Kidney tubule cell (primary cell): ENCODE data around the gene CCDC32.

ENCODE experiments used
- DNase-seq: peaks from one replicate; pipeline ENCODE4 v3.0.0-alpha.2; 2018; ENCODE audit warnings: low spot score

Gene CCDC32

GRCh38 chr15:40565333-40566238, 744 bp upstream of the CCDC32 start:
- no peak for DNase-seq

- no peak for DNase-seq
These were observed 1.4 kb downstream of the CCDC32 start for GRCh38 chr15:40563426-40563825.

- DNase-seq = no peak
These were observed 2.2 kb downstream of the CCDC32 start for GRCh38 chr15:40562691-40563090.

GRCh38 chr15:40558952-40559742, 5.7 kb downstream of the CCDC32 start:
- no peak for DNase-seq

GRCh38 chr15:40555876-40556275, 9.0 kb downstream of the CCDC32 start:
- no peak for DNase-seq

DNA sequence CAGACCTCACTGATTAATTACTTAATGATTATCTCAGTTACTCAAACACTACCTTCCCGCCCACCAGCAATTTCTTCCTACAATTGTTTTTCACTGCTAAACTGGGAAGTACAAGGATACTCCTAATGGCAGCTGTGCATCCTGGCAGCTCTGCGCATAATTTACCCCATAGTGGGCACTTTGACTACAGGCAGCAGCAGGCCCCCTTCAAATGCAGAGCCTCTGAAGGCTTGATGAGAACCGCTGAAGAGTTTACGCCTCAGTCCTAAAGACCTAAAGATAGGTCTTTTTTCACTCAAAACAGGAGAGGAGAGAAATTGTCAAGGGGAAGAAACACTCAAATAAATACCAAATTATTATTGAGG, 10.7 kb downstream of the CCDC32 start:
- no peak for DNase-seq

- no peak for DNase-seq
These were observed 14.4 kb downstream of the CCDC32 start for GRCh38 chr15:40550341-40551037.

- no peak for DNase-seq
These were observed 14.9 kb downstream of the CCDC32 start for GRCh38 chr15:40549894-40550293.

- no peak for DNase-seq
These were observed 16.2 kb downstream of the CCDC32 start for GRCh38 chr15:40548610-40549009.

DNA sequence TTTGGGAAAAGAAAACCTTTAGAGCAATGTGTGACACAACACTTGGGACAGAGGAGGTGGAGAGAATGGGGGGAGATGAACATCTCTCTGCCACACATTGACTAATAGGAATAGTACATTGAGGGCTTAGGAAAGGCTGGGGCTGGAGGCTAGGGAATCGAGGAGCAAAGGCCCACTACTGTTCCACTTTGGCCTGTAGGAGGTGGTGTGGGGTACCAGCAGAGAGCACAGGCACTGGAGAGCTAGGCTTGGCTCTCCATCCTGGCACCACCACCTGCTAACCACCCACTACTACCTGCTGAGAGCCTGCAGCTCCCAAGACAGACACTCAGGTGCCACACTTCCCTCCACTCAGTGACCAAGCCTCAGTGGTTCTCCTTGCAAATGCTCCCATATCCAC, 19.4 kb downstream of the CCDC32 start:
- DNase-seq = no peak

DNA sequence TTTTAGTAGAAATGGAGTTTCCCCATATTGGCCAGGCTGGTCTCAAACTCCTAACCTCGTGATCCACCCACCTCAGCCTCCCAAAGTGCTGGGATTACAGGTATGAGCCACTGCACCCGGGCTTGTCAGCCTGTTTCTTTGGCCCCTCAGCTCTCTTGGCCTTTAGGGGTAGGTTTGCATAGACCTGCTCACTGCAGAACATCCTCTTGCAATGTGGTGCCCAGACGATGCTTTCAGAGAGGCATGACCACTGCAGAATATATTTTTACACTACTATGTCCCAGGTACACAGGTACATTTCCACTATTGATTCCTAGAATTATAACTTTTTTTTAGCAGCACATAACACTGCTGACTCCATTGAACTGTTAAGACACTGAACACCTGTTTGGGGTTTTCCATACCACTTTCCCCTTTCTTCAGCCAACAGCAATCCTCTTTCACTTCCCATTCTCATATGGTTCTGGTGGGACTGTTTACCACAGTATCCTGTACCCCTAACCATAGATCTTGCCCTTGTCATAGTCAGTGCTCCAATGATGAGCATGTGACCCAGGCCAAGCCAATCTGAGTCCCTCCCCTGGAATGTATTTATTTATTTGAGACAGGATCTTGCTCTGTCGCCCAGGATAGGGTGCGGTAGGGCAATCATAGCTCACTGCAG, 21.1 kb downstream of the CCDC32 start:
- no peak for DNase-seq

GRCh38 chr15:40543082-40543481, 21.8 kb downstream of the CCDC32 start:
- DNase-seq = no peak

GRCh38 chr15:40538976-40539375, 25.9 kb downstream of the CCDC32 start:
- DNase-seq = no peak

DNA sequence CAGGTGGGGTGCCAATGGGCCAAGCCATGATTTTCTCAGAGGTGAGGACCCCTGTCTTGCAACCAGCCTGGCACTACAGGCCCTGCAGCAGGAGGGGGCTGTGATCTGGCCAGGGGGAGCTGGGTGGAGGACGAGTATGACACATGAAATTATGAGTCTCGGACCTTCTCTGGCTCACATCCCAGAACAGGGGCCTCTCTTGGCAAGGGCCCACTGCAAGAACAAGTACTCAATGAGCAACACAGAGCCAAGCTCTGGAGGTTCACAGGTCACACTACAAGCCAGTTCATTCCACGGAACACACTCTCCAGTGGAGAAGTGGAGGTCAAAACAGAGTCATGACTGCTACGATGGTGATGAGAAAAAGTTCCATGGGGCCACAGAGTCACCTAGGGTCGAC, 28.3 kb downstream of the CCDC32 start:
- no peak for DNase-seq

- no peak for DNase-seq
These were observed 30.5 kb downstream of the CCDC32 start for GRCh38 chr15:40534371-40534770.

GRCh38 chr15:40533763-40534364, 31.0 kb downstream of the CCDC32 start:
- DNase-seq = no peak

DNA sequence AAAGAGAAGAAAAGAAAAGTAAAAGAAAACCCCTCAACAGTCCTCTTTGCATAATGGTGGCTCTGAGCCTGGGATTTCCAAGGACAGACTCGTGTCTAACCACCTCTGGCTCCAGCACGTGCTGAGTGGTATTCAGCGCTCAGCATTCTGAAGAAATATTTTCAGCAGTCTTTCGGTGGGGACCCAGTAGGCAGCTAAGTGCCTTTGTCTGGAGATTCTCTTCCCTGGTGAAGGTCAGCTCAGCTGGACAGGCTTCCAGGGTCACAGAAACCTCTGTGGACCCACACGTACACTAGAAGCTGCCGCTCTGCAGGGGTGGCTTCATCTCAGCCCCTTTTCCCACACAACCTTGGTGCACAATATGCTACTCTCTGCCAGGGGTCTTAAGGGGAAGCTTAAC, 36.0 kb downstream of the CCDC32 start:
- DNase-seq = no peak

- DNase-seq = no peak
These were observed 39.0 kb downstream of the CCDC32 start for GRCh38 chr15:40525855-40526254.

DNA sequence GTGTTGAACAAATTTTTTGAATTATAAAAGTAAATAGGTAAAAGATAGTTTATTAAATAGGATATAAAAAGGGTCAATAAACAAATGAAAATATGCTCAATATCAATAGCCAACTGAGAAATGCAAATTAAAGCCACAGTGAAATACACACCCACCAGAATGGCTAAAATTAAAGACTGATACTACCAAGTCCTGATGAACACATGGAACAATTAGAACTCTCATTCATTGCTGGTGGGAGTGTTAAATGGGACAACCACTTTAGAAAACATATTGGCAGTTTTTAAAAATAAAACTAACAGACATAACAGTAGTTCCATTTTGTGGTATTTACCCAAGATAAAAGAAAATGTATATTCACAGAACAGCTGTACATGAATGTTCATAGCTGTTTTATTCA, 41.2 kb downstream of the CCDC32 start:
- no peak for DNase-seq

GRCh38 chr15:40516322-40516721, 48.5 kb downstream of the CCDC32 start:
- DNase-seq = no peak

DNA sequence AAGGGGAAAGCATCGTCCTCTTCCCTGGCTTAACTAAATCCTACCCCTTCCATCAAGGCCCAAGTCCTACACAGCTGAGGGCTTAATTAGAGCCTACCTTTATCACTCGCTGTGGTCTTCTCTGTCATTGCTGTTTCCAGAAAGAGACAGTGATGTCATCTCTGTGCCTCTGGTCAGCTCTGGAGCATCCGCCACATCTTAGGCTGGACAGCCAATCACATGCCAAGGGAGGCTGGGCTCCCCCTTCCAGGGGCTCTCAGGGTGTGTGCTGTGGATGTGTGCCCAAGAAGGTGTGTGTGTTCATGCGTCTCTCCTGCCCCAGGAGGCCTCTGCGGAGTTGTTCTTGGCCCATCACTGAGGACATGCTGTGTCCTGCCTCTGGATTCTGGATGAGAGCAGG, 51.2 kb downstream of the CCDC32 start:
- DNase-seq = no peak

DNA sequence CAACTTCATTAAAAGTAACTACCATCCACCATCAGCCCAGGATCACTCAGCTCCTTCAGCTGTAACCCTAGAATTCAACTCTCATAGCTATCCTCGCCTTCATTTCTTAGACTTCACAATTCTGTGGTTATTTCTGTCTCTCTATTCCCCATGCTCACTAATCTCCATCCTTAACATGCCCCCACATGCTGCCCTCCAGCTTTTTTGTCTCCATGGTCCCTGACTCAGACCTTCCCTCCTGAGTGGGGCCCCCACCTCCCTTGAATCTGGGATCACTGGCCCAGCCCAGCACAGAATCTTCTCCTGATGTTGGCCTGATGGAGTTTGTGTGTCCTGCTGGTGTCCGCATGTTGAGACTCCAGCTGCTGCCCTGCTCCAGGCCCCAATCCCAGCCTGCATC, 52.4 kb downstream of the CCDC32 start:
- DNase-seq = no peak
